Hematopoietic multipotent progenitor cell treated with erythropoietin and hydrocortisone succinate and interleukin-3 and kit ligand, for 6 days (in vitro differentiated cells): ENCODE data around the gene LGALS9B.
"Not testable (repeated sequence)": the region's sequence is repeated elsewhere in the genome, so short reads cannot be mapped to it uniquely, and the experiment has no call there.

Experiments
- DNase-seq: peaks from one replicate; pipeline ENCODE4 v3.0.0-alpha.2; 2015

LGALS9B gene

GRCh38 chr17:20401306-20402022, 65.9 kb downstream of the LGALS9B start:
- DNase-seq = not testable (repeated sequence)

- DNase-seq = not testable (repeated sequence)
Observed at GRCh38 chr17:20400559-20401305, 66.6 kb downstream of the LGALS9B start.
